ENCODE measurements around the gene TRIM65. TPM values are rescaled to one million over a fixed set of nuclear protein-coding genes. Genes with fewer than 3 reads are reported as not detected.
"Not testable (repeated sequence)": the region's sequence is repeated elsewhere in the genome, so short reads cannot be mapped to it uniquely, and the experiment has no call there.

The TRIM65 gene
- total RNA-seq, 1 experiment from 2014 or later: 24.1 TPM

GRCh38 chr17:75895370-75896155 lies 1.2 kb downstream of the TRIM65 start:
- no peak for DNase-seq (ENCODE audit: low read depth)

- DNase-seq (ENCODE audit: low read depth): no peak
These were observed 2.6 kb downstream of the TRIM65 start for GRCh38 chr17:75894049-75894733.

GRCh38 chr17:75893305-75894048 lies 3.3 kb downstream of the TRIM65 start:
- DNase-seq (ENCODE audit: low read depth): no peak

GRCh38 chr17:75892556-75893224 lies 4.1 kb downstream of the TRIM65 start:
- no peak for DNase-seq (ENCODE audit: low read depth)

GRCh38 chr17:75891605-75892555 lies 4.9 kb downstream of the TRIM65 start:
- DNase-seq (ENCODE audit: low read depth): no peak

- no peak for DNase-seq (ENCODE audit: low read depth)
These were observed 5.6 kb downstream of the TRIM65 start for GRCh38 chr17:75891022-75891604.

GRCh38 chr17:75889454-75889853 lies 7.3 kb downstream of the TRIM65 start:
- DNase-seq (ENCODE audit: low read depth): no peak

GRCh38 chr17:75888484-75888883 lies 8.3 kb downstream of the TRIM65 start:
- no peak for DNase-seq (ENCODE audit: low read depth)

GRCh38 chr17:75885860-75886259 lies 10.9 kb downstream of the TRIM65 start:
- DNase-seq (ENCODE audit: low read depth): not testable (repeated sequence)

- no peak for DNase-seq (ENCODE audit: low read depth)
These were observed 11.3 kb downstream of the TRIM65 start for GRCh38 chr17:75885431-75885830.

- no peak for DNase-seq (ENCODE audit: low read depth)
These were observed 14.9 kb downstream of the TRIM65 start for GRCh38 chr17:75881678-75882454.

- DNase-seq (ENCODE audit: low read depth): no peak
These were observed 16.5 kb downstream of the TRIM65 start for GRCh38 chr17:75880266-75880665.

- peak; percentile 65 for DNase-seq (ENCODE audit: low read depth)
These were observed 18.4 kb downstream of the TRIM65 start, which contains the start of gene TRIM47 for GRCh38 chr17:75878174-75878998. TSS of gene TRIM47 (minus strand) at chr17:75878581. CDS start at chr17:75878548, 33 bp downstream.

- DNase-seq (ENCODE audit: low read depth): peak; percentile 90
These were observed 19.0 kb downstream of the TRIM65 start for GRCh38 chr17:75877752-75878173.

GRCh38 chr17:75876938-75877751 lies 19.6 kb downstream of the TRIM65 start:
- peak; percentile 97 for DNase-seq (ENCODE audit: low read depth)

GRCh38 chr17:75876190-75876937 lies 20.4 kb downstream of the TRIM65 start:
- peak; percentile 73 for DNase-seq (ENCODE audit: low read depth)

GRCh38 chr17:75875940-75876189 lies 20.9 kb downstream of the TRIM65 start:
- no peak for DNase-seq (ENCODE audit: low read depth)
